Measurements from ENCODE around the gene FRS2. TPM values are rescaled to one million over a fixed set of nuclear protein-coding genes. Genes with fewer than 3 reads are reported as not detected.

The FRS2 gene
- total RNA-seq, 1 donor from 2014 or later = 58.0 TPM

- intact Hi-C loops (cut with DNase I) = no loop called here
- DNase-seq (ENCODE audit: low spot score) (no peak), ATAC-seq (no peak)
These were observed 83.5 kb downstream of the FRS2 start for GRCh38 chr12:69553628-69554248.

GRCh38 chr12:69555461-69555860 lies 85.3 kb downstream of the FRS2 start:
- ATAC-seq (no peak), DNase-seq (ENCODE audit: low spot score) (no peak)
- intact Hi-C loops (cut with DNase I) = no loop called here

GRCh38 chr12:69556383-69556782 lies 86.2 kb downstream of the FRS2 start:
- intact Hi-C loops (cut with DNase I) = no loop called here
- DNase-seq (ENCODE audit: low spot score) (no peak), ATAC-seq (no peak)

GRCh38 chr12:69563166-69563762 lies 93.1 kb downstream of the FRS2 start:
- intact Hi-C loops (cut with DNase I) = no loop called here
- ATAC-seq = no peak
- DNase-seq (ENCODE audit: low spot score) = no peak

GRCh38 chr12:69566603-69567002 lies 96.4 kb downstream of the FRS2 start:
- intact Hi-C loops (cut with DNase I) = no loop called here
- no peak for ATAC-seq
- no peak for DNase-seq (ENCODE audit: low spot score)

GRCh38 chr12:69569236-69569635 lies 99.0 kb downstream of the FRS2 start:
- intact Hi-C loops (cut with DNase I) = no loop called here
- DNase-seq (ENCODE audit: low spot score) (no peak), ATAC-seq (no peak)

- intact Hi-C loops (cut with DNase I) = no loop called here
- no peak for DNase-seq (ENCODE audit: low spot score)
- no peak for ATAC-seq
These were observed 99.9 kb downstream of the FRS2 start for GRCh38 chr12:69570000-69570516.

GRCh38 chr12:69570545-69571399 lies 100.6 kb downstream of the FRS2 start:
- intact Hi-C loops (cut with DNase I) = no loop called here
- ATAC-seq (peak; percentile 84), DNase-seq (ENCODE audit: low spot score) (no peak)

- no peak for ATAC-seq
- intact Hi-C loops (cut with DNase I) = no loop called here
- DNase-seq (ENCODE audit: low spot score) = no peak
These were observed 105.2 kb downstream of the FRS2 start for GRCh38 chr12:69575346-69575745.

- ATAC-seq = no peak
- intact Hi-C loops (cut with DNase I) = no loop called here
- no peak for DNase-seq (ENCODE audit: low spot score)
These were observed 108.1 kb downstream of the FRS2 start for GRCh38 chr12:69578283-69578682.

- intact Hi-C loops (cut with DNase I) = no loop called here
These were observed 108.8 kb downstream of the FRS2 start for GRCh38 chr12:69579029-69579428.

GRCh38 chr12:69580074-69580473 lies 109.9 kb downstream of the FRS2 start:
- intact Hi-C loops (cut with DNase I) = no loop called here
- DNase-seq (ENCODE audit: low spot score) (no peak), ATAC-seq (no peak)

More at GRCh38 chr12:69579029-69579428, 108.8 kb downstream of the FRS2 start:
- ATAC-seq (no peak), DNase-seq (ENCODE audit: low spot score) (no peak)

- intact Hi-C loops (cut with DNase I) = no loop called here
- ATAC-seq = no peak
- no peak for DNase-seq (ENCODE audit: low spot score)
These were observed 113.0 kb downstream of the FRS2 start for GRCh38 chr12:69583203-69583602.

- ATAC-seq (peak; percentile 100), DNase-seq (ENCODE audit: low spot score) (peak; percentile 98)
- intact Hi-C loops (cut with DNase I) = no loop called here
These were observed 115.2 kb downstream of the FRS2 start, which contains the start of gene CCT2 for GRCh38 chr12:69585189-69586062. Gene CCT2, plus strand, starts transcription at chr12:69585459. Its CDS starts 63 bp downstream, at chr12:69585522.

- DNase-seq (ENCODE audit: low spot score) (no peak), ATAC-seq (no peak)
- intact Hi-C loops (cut with DNase I) = no loop called here
These were observed 118.3 kb downstream of the FRS2 start for GRCh38 chr12:69588527-69588926.

- intact Hi-C loops (cut with DNase I) = no loop called here
- ATAC-seq (no peak), DNase-seq (ENCODE audit: low spot score) (no peak)
These were observed 118.9 kb downstream of the FRS2 start for GRCh38 chr12:69589082-69589481.

- DNase-seq (ENCODE audit: low spot score) (no peak), ATAC-seq (no peak)
- intact Hi-C loops (cut with DNase I) = no loop called here
These were observed 125.5 kb downstream of the FRS2 start for GRCh38 chr12:69595689-69596088.

GRCh38 chr12:69598174-69598753 lies 128.1 kb downstream of the FRS2 start:
- intact Hi-C loops (cut with DNase I) = no loop called here
- DNase-seq (ENCODE audit: low spot score) = no peak
- no peak for ATAC-seq

GRCh38 chr12:69600804-69601203 lies 130.6 kb downstream of the FRS2 start:
- ATAC-seq = no peak
- intact Hi-C loops (cut with DNase I) = no loop called here
- no peak for DNase-seq (ENCODE audit: low spot score)

All from sciatic nerve (tissue), 2 donors.